PFSK-1 (cell line): ENCODE measurements around the gene PTPN14.

Experiments used
- FOXP2 ChIP-seq: optimal IDR thresholded peaks from 2 replicates; pipeline ENCODE3; 2011; ENCODE audit warnings: borderline replicate concordance, control low read depth, inconsistent platforms; ENCODE audit not compliant: insufficient read depth; ENCODE audit errors: extremely low read length, extremely low read depth
- POLR2AphosphoS5 ChIP-seq: IDR thresholded peaks from 2 replicates; pipeline ENCODE4 v1.6.1; 2012; ENCODE audit warnings: low read depth, mild to moderate bottlenecking, control low read depth, low read length, moderate library complexity
- SIN3A ChIP-seq: IDR thresholded peaks from 2 replicates; pipeline ENCODE4 v1.6.1; 2012; ENCODE audit warnings: mild to moderate bottlenecking, low read length, moderate library complexity, borderline replicate concordance; ENCODE audit not compliant: insufficient read depth
- TAF1 ChIP-seq: IDR thresholded peaks from 2 replicates; pipeline ENCODE4 v1.6.1; 2012; ENCODE audit warnings: low read length, control low read depth, borderline replicate concordance; ENCODE audit not compliant: insufficient read depth
- TF ChIP-seq, protein P1 (sequence below), 2 experiments: IDR thresholded peaks; 2 replicates each; pipeline versions ENCODE4 v1.6.1 to v1.8.0; 2011 to 2012; ENCODE audit warnings: low read depth in 2 of 2, low read length in 2 of 2, control low read depth in 1 of 2, inconsistent platforms in 1 of 2, mild to moderate bottlenecking in 1 of 2, moderate library complexity in 1 of 2; ENCODE audit not compliant: insufficient read depth in 1 of 2

PTPN14 gene

DNA sequence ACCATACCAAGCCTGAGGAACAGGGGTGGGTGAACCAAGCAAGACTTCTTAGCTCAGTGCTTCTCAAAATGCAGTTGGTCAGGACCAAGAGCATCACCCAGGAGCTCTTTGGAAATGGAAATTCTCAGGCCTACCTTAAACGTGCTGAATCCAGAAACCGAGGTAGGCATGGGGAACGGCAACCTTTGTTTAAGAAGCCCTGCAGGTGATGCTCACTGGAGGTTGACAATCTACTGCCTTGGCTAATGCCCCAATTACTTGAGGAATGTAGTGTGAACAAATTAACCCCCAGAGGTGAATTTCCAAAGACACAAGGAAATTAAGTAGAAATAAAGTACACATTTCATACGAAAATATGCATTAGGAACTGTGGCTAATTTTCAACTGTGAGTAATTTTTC is 5.3 kb downstream of the PTPN14 start:
- no peak for TF ChIP-seq TAF1
- no peak for TF ChIP-seq SIN3A
- no peak for TF ChIP-seq POLR2AphosphoS5
- no peak for TF ChIP-seq FOXP2
- TF ChIP-seq, protein P1, sequence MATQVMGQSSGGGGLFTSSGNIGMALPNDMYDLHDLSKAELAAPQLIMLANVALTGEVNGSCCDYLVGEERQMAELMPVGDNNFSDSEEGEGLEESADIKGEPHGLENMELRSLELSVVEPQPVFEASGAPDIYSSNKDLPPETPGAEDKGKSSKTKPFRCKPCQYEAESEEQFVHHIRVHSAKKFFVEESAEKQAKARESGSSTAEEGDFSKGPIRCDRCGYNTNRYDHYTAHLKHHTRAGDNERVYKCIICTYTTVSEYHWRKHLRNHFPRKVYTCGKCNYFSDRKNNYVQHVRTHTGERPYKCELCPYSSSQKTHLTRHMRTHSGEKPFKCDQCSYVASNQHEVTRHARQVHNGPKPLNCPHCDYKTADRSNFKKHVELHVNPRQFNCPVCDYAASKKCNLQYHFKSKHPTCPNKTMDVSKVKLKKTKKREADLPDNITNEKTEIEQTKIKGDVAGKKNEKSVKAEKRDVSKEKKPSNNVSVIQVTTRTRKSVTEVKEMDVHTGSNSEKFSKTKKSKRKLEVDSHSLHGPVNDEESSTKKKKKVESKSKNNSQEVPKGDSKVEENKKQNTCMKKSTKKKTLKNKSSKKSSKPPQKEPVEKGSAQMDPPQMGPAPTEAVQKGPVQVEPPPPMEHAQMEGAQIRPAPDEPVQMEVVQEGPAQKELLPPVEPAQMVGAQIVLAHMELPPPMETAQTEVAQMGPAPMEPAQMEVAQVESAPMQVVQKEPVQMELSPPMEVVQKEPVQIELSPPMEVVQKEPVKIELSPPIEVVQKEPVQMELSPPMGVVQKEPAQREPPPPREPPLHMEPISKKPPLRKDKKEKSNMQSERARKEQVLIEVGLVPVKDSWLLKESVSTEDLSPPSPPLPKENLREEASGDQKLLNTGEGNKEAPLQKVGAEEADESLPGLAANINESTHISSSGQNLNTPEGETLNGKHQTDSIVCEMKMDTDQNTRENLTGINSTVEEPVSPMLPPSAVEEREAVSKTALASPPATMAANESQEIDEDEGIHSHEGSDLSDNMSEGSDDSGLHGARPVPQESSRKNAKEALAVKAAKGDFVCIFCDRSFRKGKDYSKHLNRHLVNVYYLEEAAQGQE (IDR thresholded peaks at IDR 0.05; ENCODE audit: insufficient read depth in 1 of 2, low read depth in 2 of 2, low read length in 2 of 2), result no peak

DNA sequence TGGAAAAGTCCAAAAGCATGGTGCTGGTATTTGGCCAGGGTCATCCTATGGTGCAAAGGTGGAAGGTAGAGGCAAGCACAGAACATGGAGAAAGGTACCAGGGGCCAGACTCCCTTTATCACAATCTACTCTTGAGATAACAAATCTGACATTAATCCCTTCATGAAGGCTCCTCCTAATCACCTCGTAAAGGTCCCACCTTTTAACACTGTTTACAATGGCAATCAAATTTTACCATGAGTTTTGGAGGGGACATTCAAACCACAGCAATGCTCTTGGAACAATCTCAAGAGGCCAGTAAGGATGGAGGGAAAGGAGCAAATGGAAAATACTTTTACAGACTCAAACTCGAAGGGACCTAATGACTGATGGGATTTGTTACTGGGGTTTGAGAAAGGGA is 6.1 kb downstream of the PTPN14 start:
- TF ChIP-seq, protein P1 (IDR thresholded peaks at IDR 0.05; ENCODE audit: insufficient read depth in 1 of 2, low read depth in 2 of 2, low read length in 2 of 2), result no peak
- TF ChIP-seq SIN3A, result no peak
- TF ChIP-seq POLR2AphosphoS5, result no peak
- TF ChIP-seq TAF1, result no peak
- TF ChIP-seq FOXP2, result no peak

DNA sequence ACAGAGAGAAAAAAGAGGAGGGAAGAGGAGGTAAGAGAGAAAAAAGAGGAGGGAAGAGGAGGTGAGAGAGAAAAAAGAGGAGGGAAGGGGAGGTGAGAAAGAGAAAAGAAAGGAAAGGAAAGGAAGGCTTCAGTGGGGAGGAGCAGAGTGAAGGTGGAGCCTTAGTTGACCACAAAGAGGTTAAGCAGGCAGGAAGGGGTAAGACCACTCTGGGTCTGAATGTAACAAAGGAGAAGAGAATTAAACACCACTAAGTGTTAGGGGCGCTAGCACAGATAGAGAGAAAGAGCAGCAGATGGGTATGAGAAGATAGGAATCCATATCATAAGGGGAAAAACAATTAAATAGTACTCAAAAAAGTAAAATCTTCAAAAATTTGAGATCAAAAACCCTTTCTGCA is 6.6 kb downstream of the PTPN14 start:
- TF ChIP-seq POLR2AphosphoS5 (no peak), SIN3A (no peak), TAF1 (no peak), FOXP2 (no peak)
- TF ChIP-seq, protein P1 (IDR thresholded peaks at IDR 0.05; ENCODE audit: insufficient read depth in 1 of 2, low read depth in 2 of 2, low read length in 2 of 2), result no peak

DNA sequence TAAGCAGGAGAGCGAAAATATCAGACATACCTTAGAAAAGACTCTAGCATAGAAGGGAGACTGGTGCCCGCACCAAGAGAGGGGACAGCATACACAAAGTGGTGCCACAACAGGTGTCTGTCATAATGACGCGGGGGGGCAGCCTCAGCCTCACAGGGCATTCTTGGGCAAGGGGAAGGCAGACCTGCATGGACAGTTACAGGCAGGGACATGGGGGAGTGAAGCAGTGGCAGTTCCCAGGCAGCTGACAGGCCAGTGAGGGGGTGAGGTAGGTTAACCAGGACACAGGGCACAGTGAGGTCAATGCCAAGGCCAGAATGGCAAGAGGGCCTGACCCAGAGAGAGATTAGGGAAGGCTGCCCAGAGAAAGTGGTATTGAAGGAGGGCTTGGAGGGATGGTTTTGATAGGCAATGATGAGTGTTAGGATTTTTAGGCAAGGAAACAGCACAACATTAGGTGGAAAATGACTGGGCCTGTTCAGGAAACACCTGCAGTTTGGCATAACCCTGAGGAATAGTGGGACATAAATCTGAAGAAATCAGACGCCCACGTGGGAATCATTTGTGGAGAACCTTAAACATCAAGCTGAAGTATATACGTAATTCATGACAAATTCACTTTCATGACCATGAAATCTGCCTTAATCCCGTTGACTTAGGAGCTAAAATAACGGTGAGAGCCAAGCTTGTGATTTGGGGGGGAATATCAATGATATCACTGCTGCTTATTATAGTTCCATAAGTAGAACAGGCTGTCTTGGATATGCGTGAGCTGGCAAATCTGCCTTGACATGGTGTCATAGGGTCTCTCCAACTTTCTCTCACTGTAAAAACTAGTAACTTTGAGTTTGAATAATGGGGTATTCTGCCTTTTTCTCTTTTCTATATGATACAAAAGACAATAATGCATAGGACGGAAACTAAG is 8.9 kb downstream of the PTPN14 start:
- no peak for TF ChIP-seq TAF1
- no peak for TF ChIP-seq SIN3A
- TF ChIP-seq FOXP2, result no peak
- TF ChIP-seq POLR2AphosphoS5, result no peak
- TF ChIP-seq, protein P1 (IDR thresholded peaks at IDR 0.05; ENCODE audit: insufficient read depth in 1 of 2, low read depth in 2 of 2, low read length in 2 of 2), result no peak
